ENCODE results near the gene PPIG.

GRCh38 chr2:169619946-169620345 is 35.8 kb downstream of the PPIG start:
- TF ChIP-seq CTCF (IDR thresholded peaks at IDR 0.05): no peak
- no peak for TF ChIP-seq EZH2 (IDR thresholded peaks at IDR 0.05; ENCODE audit: borderline replicate concordance, insufficient read depth, low read depth, low read length, poor library complexity, severe bottlenecking)

Measured in B cell (primary cell).